Breast epithelium (tissue), 4 donors: Measurements from ENCODE around the gene OBP2B. TPM values are rescaled to one million over a fixed set of nuclear protein-coding genes. Genes with fewer than 3 reads are reported as not detected.
A peak's percentile ranks its signal among the peaks of the same experiment; 100 is the strongest.
"Not testable (repeated sequence)": the region's sequence is repeated elsewhere in the genome, so short reads cannot be mapped to it uniquely, and the experiment has no call there.

Source experiments
- DNase-seq, 2 donors: peaks; one replicate each; pipeline ENCODE4 v3.0.0-alpha.2; 2019; ENCODE audit warnings: low spot score in 2 of 2
- H3K27ac ChIP-seq, 2 donors: fragments of 200-600 bp; sonication (generic) in 1 of 2; one replicate each; pipeline ENCODE4 v1.5.1; 2016 to 2019; ENCODE audit warnings: mild to moderate bottlenecking in 1 of 2
- H3K27me3 ChIP-seq, 2 donors: fragments of 200-600 bp; sonication (generic) in 1 of 2; one replicate each; pipeline versions ENCODE4 v1.5.1 to v1.6.0; 2017 to 2019; ENCODE audit warnings: control low read depth in 1 of 2, mild to moderate bottlenecking in 1 of 2
- H3K36me3 ChIP-seq: fragments of 200-600 bp; one replicate; pipeline ENCODE4 v1.5.1; 2019
- H3K4me1 ChIP-seq, 2 donors: fragments of 200-600 bp; sonication (generic); one replicate each; pipeline ENCODE4 v1.5.1; 2016 to 2019; ENCODE audit warnings: control low read depth in 1 of 2
- H3K4me3 ChIP-seq, 3 donors: fragments of 200-600 bp; sonication (generic); 1 replicate in 2 of 3; 2 replicates in 1 of 3; pipeline ENCODE4 v1.5.1; 2016 to 2019; ENCODE audit warnings: mild to moderate bottlenecking in 3 of 3, moderate library complexity in 2 of 3
- H3K9me3 ChIP-seq, 2 donors: fragments of 200-600 bp; sonication (generic) in 1 of 2; one replicate each; pipeline ENCODE4 v1.5.1; 2016 to 2019; ENCODE audit warnings: control low read depth in 1 of 2
- POLR2A ChIP-seq: fragments of 450-650 bp; IDR thresholded peaks from one replicate; pipeline ENCODE4 v1.6.1; 2016; ENCODE audit warnings: antibody characterized with exemption, mild to moderate bottlenecking, moderate library complexity
- POLR2AphosphoS5 ChIP-seq, 3 donors: sonication (generic); formaldehyde crosslinking; IDR thresholded peaks; one replicate each; pipeline ENCODE4 v1.6.1; 2017; ENCODE audit warnings: antibody characterized with exemption in 3 of 3
- intact Hi-C: fragments of 100-400 bp; cut with DNase I; formaldehyde crosslinking; loops from one replicate; pipeline ENCODE4 v1.15.1; 2023; ENCODE audit warnings: low total_unique reads
- total RNA-seq, 3 donors: library from RNA; depleted of rRNA; stranded (reverse); fragments of >200 nt; gene quantifications; one replicate each; pipeline ENCODE4 v1.1.0, GENCODE V29; 2016
- TF ChIP-seq, protein P1 (sequence below), 3 donors: fragments of 450-650 bp; IDR thresholded peaks; one replicate each; pipeline ENCODE4 v1.5.1; 2016 to 2017; ENCODE audit warnings: antibody characterized with exemption in 3 of 3, mild to moderate bottlenecking in 3 of 3, moderate library complexity in 3 of 3

OBP2B gene
- total RNA-seq, 3 donors from 2014 or later = 0.88 to 0.98 TPM; not detected in 1

DNA sequence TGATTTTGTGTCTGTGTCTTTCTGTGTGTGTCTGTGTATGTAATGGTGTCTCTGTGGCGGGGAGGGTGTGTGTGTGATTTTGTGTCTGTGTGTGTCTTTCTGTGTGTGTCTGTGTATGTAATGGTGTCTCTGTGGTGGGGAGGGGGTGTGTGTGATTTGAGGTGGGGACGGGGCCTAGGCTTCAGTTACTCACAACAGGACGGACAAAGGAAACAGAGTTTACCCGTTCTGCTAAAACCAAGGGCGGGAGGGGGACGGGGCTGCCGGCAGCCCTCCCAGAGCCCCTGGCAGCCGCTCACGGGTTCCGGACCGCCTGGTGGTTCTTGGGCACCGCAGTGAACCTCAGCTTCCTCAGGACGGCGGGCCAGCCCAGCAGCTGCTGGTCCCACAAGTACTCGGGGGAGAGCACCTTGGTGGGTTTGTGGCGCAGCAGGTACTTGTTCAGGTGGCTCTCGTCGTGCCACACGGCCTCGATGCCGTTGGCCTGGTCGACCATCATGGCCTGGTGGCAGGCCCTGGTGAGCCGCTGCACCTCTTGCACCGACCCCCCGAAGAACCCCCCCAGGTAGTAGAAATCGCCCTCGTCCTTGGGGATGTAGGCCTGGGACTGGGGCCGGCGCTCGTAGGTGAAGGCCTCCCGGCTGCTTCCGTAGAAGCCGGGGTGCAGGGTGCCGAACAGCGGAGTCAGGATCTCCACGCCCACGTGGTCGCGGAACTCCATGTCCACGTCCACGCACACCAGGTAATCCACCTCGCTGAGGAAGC, 46.5 kb upstream of the OBP2B start:
- Histone ChIP-seq H3K27me3 (no peaks in the 10 kb centered on the region), H3K9me3 (no peaks in the 10 kb centered on the region), H3K4me1 (no peaks in the 10 kb centered on the region), H3K36me3 (no peaks in the 10 kb centered on the region), H3K4me3 (no peak overlapping the region), H3K27ac (peak overlapping the region in 1 of 2 donors; percentile 82)
- intact Hi-C loops = no loop called here
- DNase-seq = no peak
- no peak for TF ChIP-seq POLR2A
- TF ChIP-seq, protein P1, sequence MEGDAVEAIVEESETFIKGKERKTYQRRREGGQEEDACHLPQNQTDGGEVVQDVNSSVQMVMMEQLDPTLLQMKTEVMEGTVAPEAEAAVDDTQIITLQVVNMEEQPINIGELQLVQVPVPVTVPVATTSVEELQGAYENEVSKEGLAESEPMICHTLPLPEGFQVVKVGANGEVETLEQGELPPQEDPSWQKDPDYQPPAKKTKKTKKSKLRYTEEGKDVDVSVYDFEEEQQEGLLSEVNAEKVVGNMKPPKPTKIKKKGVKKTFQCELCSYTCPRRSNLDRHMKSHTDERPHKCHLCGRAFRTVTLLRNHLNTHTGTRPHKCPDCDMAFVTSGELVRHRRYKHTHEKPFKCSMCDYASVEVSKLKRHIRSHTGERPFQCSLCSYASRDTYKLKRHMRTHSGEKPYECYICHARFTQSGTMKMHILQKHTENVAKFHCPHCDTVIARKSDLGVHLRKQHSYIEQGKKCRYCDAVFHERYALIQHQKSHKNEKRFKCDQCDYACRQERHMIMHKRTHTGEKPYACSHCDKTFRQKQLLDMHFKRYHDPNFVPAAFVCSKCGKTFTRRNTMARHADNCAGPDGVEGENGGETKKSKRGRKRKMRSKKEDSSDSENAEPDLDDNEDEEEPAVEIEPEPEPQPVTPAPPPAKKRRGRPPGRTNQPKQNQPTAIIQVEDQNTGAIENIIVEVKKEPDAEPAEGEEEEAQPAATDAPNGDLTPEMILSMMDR (IDR thresholded peaks at IDR 0.05) = no peak
- TF ChIP-seq POLR2AphosphoS5 (IDR thresholded peaks at IDR 0.05) = no peak

DNA sequence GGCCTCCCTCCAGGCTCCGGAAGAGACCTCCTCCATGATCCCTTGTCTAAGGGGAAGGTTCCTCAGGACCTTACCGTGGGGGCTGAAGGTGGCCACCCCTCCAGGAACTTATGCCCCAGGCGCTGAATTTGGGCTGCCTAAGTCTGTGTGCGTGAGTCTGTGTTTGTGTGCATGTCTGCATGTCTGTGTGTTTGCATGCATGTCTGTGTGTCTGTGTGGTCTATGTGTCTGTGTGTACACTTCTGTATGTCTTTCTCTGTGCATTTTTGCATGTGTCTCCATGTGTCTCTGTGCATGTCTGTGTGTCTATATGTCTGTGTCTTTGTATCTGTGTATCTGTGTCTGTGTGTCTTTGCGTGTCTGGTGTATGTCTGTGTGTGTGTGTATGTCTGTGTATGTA, 45.4 kb upstream of the OBP2B start:
- intact Hi-C loops = no loop called here
- Histone ChIP-seq H3K27me3 (no peaks in the 10 kb centered on the region), H3K36me3 (no peaks in the 10 kb centered on the region), H3K4me3 (no peak overlapping the region), H3K27ac (no peak overlapping the region), H3K9me3 (no peaks in the 10 kb centered on the region), H3K4me1 (no peaks in the 10 kb centered on the region)
- no peak for DNase-seq
- TF ChIP-seq, protein P1 (IDR thresholded peaks at IDR 0.05) = no peak
- TF ChIP-seq POLR2A (no peak), POLR2AphosphoS5 (IDR thresholded peaks at IDR 0.05) (no peak)

DNA sequence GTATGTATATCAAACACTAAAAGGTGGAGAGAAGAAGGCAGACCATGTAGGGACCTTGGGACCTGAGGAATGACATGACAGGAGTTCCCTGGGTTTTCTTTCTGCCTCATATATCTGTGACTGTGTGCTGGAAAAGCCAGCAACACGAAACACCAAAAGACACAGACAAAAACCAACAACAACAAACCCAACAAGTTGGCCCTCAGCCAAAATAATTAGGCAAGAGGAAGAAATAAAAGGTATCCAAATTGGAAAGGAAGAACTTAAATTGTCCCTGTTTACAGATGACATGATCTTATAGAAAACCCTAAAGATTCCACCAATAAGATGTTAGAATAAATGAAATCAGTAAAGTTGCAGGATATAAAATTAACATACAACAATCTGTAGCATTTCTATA, 44.2 kb upstream of the OBP2B start:
- DNase-seq = no peak
- H3K27ac ChIP-seq = peak overlapping the region in 1 of 2 donors; percentile 75
- intact Hi-C loops = no loop called here
- no peaks in the 10 kb centered on the region for H3K4me1 ChIP-seq
- no peaks in the 10 kb centered on the region for H3K36me3 ChIP-seq
- no peak overlapping the region for H3K4me3 ChIP-seq
- H3K9me3 ChIP-seq = no peaks in the 10 kb centered on the region
- H3K27me3 ChIP-seq = no peaks in the 10 kb centered on the region
- no peak for TF ChIP-seq POLR2A
- TF ChIP-seq, protein P1 (IDR thresholded peaks at IDR 0.05) = no peak
- no peak for TF ChIP-seq POLR2AphosphoS5 (IDR thresholded peaks at IDR 0.05)

DNA sequence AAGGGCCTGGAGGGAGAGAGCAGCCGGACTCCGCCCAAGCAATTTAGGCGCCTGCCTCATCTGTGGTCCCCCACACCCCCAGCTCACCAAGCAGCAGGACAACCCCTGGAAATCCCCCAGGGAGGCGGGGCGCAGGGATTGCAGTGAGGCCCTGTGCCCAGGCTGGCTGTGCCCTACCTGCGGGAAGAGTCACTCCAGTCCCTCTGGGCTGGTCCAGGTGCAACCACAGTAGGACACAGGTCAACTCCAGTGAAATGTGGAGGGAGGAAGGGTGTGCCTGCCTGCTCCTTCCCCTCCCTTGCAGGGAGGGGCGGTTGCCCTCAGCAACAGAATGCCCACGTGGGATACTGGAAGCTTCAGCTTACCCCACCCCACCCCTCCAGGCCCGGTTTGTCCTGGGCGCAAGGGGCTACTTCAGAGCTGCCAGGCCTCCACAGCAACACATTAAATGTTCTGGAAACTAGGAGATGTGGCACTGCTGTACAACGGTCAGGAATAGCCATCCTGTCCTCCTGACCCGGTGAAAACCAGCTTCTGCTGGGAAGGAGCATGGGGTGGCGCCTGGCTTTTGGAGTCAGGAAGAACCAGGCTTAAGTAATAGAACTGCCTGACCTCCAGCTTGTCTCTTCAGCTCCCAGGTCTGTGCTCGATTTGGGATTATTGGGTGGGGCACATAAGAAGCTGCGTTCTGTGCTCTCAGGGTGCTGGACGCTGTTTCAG, 43.4 kb upstream of the OBP2B start:
- Histone ChIP-seq H3K36me3 (no peaks in the 10 kb centered on the region), H3K4me1 (no peaks in the 10 kb centered on the region), H3K27ac (peak overlapping the region in 1 of 2 donors; percentile 75), H3K27me3 (no peaks in the 10 kb centered on the region), H3K9me3 (no peaks in the 10 kb centered on the region), H3K4me3 (peak overlapping the region in 2 of 3 donors; percentile 1 to 8)
- TF ChIP-seq, protein P1 (IDR thresholded peaks at IDR 0.05) = no peak
- TF ChIP-seq POLR2AphosphoS5 (IDR thresholded peaks at IDR 0.05) = peak in 1 of 3 donors; percentile 16
- TF ChIP-seq POLR2A = no peak
- intact Hi-C loops = no loop called here
- no peak for DNase-seq

DNA sequence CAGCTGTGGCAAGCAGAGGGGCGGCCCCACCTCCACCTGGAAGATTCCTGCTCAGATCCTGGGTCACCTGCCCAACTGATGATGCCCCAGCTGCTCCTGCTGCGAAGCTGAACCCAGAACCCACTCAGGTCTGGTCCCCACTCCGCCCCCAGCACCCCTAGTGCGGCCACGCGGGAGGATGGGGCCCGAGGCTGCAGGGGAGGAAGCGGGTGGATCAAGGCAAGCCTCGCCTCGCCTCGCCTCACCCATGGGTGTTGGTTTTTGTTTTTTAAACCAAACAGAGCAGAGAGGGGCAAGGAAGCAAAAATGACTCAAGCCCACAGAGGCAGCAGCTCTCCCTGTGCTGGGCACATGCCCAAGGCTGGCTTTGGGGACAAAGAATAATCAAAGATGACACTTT, 42.7 kb upstream of the OBP2B start:
- DNase-seq = no peak
- no peaks in the 10 kb centered on the region for H3K9me3 ChIP-seq
- H3K27ac ChIP-seq = peak overlapping the region in 1 of 2 donors; percentile 75
- no peaks in the 10 kb centered on the region for H3K36me3 ChIP-seq
- no peaks in the 10 kb centered on the region for H3K4me1 ChIP-seq
- H3K27me3 ChIP-seq = no peaks in the 10 kb centered on the region
- intact Hi-C loops = no loop called here
- no peak for TF ChIP-seq POLR2A
- no peak for TF ChIP-seq POLR2AphosphoS5 (IDR thresholded peaks at IDR 0.05)
- TF ChIP-seq, protein P1 (IDR thresholded peaks at IDR 0.05) = no peak
- H3K4me3 ChIP-seq = peak overlapping the region in 1 of 3 donors; percentile 1

DNA sequence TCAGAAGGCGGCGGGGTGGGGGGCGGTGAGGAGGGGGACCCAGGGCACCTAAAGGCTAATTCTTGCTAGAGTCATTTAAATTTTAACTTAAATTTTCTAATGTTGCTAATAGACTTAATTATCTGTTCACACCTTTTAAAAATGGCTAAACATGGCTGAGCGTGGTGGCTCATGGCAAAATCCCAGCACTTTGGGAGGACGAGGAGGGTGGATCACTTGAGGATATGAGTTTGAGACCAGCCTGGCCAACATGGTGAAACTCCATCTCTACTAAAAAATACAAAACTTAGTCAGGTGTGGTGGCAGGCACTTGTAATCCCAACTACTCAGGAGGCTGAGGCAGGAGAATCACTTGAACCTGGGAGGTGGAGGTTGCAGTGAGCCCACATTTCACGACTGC, 42.2 kb upstream of the OBP2B start:
- DNase-seq, intact Hi-C loops, H3K9me3 ChIP-seq, H3K27me3 ChIP-seq, H3K27ac ChIP-seq, H3K36me3 ChIP-seq, H3K4me1 ChIP-seq, H3K4me3 ChIP-seq: not testable (repeated sequence)
